Measurements from ENCODE around the gene BRMS1L. TPM values are rescaled to one million over a fixed set of nuclear protein-coding genes. Genes with fewer than 3 reads are reported as not detected.
"Not testable (repeated sequence)": the region's sequence is repeated elsewhere in the genome, so short reads cannot be mapped to it uniquely, and the experiment has no call there.

Gene BRMS1L, protein sequence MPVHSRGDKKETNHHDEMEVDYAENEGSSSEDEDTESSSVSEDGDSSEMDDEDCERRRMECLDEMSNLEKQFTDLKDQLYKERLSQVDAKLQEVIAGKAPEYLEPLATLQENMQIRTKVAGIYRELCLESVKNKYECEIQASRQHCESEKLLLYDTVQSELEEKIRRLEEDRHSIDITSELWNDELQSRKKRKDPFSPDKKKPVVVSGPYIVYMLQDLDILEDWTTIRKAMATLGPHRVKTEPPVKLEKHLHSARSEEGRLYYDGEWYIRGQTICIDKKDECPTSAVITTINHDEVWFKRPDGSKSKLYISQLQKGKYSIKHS
- 10 to 100 TPM in 2 of 4 donors, 1 to 10 TPM in 2; 5.8 to 10.5 (median 9.7) TPM for total RNA-seq
- polyA plus RNA-seq: 1 to 10 TPM; 4.2 to 4.6 (median 4.4) TPM

- TF ChIP-seq EP300 (IDR thresholded peaks at IDR 0.05) (no peak), POLR2A (IDR thresholded peaks at IDR 0.05) (peak; percentile 80 to 85), POLR2AphosphoS5 (IDR thresholded peaks at IDR 0.05) (peak; percentile 85 to 96 (median 94)), CTCF (IDR thresholded peaks at IDR 0.05) (no peak)
- DNase-seq: peak; percentile 99
- Histone ChIP-seq H3K27me3 (no peaks in the 10 kb centered on the region), H3K4me1 (peaks cover 0 to 13% (median 8%) of the 10 kb centered on the region in 4 donors), H3K9me3 (no peaks in the 10 kb centered on the region), H3K4me3 (peak within 1 kb of the TSS; percentile 65 to 94 (median 88)), H3K27ac (peak within 1 kb of the TSS; percentile 95 to 99 (median 98)), H3K36me3 (peaks cover 0 to under 1% (median 0%) of the 10 kb centered on the region in 4 donors)
- intact Hi-C loops (cut with DNase I): loop anchor here (2.0 to 10.0 kb wide), 3 partner anchors 16 to 782 kb away; partner anchors contain the start of genes FAM177A1 and NFKBIA
- 0% methylated on average over 70 of the region's 70 CpGs for WGBS, 2 donors
Observed at GRCh38 chr14:35826218-35826951, at the start of gene BRMS1L. Gene BRMS1L, plus strand, starts transcription at chr14:35826338. Its CDS starts 179 bp downstream, at chr14:35826517.

- no peaks in the 10 kb centered on the region for H3K4me1 ChIP-seq
- peaks cover 0 to 17% (median 0%) of the 10 kb centered on the region in 4 donors for H3K36me3 ChIP-seq
- no peak overlapping the region for H3K4me3 ChIP-seq
- H3K27ac ChIP-seq: no peak overlapping the region
- no peak for DNase-seq
- H3K27me3 ChIP-seq: no peaks in the 10 kb centered on the region
- H3K9me3 ChIP-seq: no peaks in the 10 kb centered on the region
- no peak for TF ChIP-seq POLR2A (IDR thresholded peaks at IDR 0.05)
- TF ChIP-seq POLR2AphosphoS5 (IDR thresholded peaks at IDR 0.05): no peak
- no peak for TF ChIP-seq CTCF (IDR thresholded peaks at IDR 0.05)
- no peak for TF ChIP-seq EP300 (IDR thresholded peaks at IDR 0.05)
- intact Hi-C loops (cut with DNase I): no loop called here
- 85 to 94% methylated on average over 4 of the region's 4 CpGs for WGBS, 2 donors
Observed at GRCh38 chr14:35776823-35777222, 49.3 kb upstream of the BRMS1L start.

DNA sequence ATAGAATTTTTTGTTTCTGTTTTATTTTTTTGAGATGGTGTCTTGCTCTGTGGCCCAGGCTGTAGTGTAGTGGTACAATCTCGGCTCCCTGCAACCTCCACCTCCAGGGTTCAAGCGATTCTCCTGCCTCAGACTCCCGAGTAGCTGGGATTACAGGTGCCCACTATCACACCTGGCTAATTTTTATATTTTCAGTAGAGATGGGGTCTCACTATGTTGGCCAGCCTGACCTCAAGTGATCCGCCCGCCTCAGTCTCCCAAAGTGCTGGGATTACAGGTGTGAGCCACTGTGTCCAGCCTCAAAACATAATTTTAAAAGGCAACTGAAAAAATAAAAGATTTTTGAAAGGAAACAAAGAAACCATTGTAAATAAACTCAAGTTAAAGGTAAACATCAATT, 48.6 kb upstream of the BRMS1L start:
- H3K9me3 ChIP-seq; intact Hi-C loops (cut with DNase I); H3K27me3 ChIP-seq; DNase-seq; H3K27ac ChIP-seq; H3K4me3 ChIP-seq; H3K4me1 ChIP-seq: not testable (repeated sequence)
- 97 to 98% methylated on average over 5 of the region's 5 CpGs for WGBS, 2 donors
- H3K36me3 ChIP-seq: peaks cover 0 to 17% (median 0%) of the 10 kb centered on the region in 4 donors

- WGBS, 2 donors: 94% methylated on average over 3 of the region's 3 CpGs
- H3K4me3 ChIP-seq: no peak overlapping the region
- H3K36me3 ChIP-seq: peaks cover 0 to 11% (median 0%) of the 10 kb centered on the region in 4 donors
- H3K4me1 ChIP-seq: no peaks in the 10 kb centered on the region
- H3K9me3 ChIP-seq: no peaks in the 10 kb centered on the region
- TF ChIP-seq EP300 (IDR thresholded peaks at IDR 0.05) (no peak), CTCF (IDR thresholded peaks at IDR 0.05) (no peak), POLR2AphosphoS5 (IDR thresholded peaks at IDR 0.05) (no peak), POLR2A (IDR thresholded peaks at IDR 0.05) (no peak)
- H3K27ac ChIP-seq: no peak overlapping the region
- H3K27me3 ChIP-seq: no peaks in the 10 kb centered on the region
- no peak for DNase-seq
- intact Hi-C loops (cut with DNase I): no loop called here
Observed at GRCh38 chr14:35779368-35779767, 46.8 kb upstream of the BRMS1L start.

DNA sequence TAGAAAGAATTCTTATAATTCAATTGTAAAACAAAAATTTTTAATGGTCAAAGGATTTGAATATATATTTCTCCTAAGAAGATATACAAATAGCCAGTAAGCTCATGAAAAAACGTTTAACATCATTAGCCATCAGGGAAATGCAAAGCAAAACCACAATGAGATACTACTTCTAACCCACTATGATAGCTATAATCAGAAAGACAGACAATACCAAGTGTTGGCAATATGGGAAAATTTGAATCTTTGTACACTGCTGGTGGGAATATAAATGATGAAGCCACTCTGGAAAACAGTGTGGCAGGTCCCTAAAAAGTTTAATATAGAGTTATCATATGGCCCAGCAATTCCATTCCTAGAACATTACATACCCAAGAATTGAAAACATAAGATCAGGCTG, 42.4 kb upstream of the BRMS1L start:
- H3K9me3 ChIP-seq: no peaks in the 10 kb centered on the region
- H3K27me3 ChIP-seq: no peaks in the 10 kb centered on the region
- no peak overlapping the region for H3K4me3 ChIP-seq
- WGBS, 2 donors: 41 to 54% methylated on average over 1 of the region's 1 CpG
- no peak for TF ChIP-seq POLR2A (IDR thresholded peaks at IDR 0.05)
- no peak for TF ChIP-seq POLR2AphosphoS5 (IDR thresholded peaks at IDR 0.05)
- no peak for TF ChIP-seq EP300 (IDR thresholded peaks at IDR 0.05)
- H3K36me3 ChIP-seq: no peaks in the 10 kb centered on the region
- no peak overlapping the region for H3K27ac ChIP-seq
- no peak for DNase-seq
- no peaks in the 10 kb centered on the region for H3K4me1 ChIP-seq
- intact Hi-C loops (cut with DNase I): no loop called here
